GM12892 (cell line): ENCODE measurements around the gene PAOX.

Experiments used
- POLR2A ChIP-seq: IDR thresholded peaks from 2 replicates; pipeline ENCODE4 v1.6.1; 2011; ENCODE audit warnings: low read depth, low read length, control low read depth
- TAF1 ChIP-seq: IDR thresholded peaks from 2 replicates; pipeline ENCODE4 v1.6.1; 2011; ENCODE audit warnings: low read depth, mild to moderate bottlenecking, control low read depth, low read length, borderline replicate concordance

DNA sequence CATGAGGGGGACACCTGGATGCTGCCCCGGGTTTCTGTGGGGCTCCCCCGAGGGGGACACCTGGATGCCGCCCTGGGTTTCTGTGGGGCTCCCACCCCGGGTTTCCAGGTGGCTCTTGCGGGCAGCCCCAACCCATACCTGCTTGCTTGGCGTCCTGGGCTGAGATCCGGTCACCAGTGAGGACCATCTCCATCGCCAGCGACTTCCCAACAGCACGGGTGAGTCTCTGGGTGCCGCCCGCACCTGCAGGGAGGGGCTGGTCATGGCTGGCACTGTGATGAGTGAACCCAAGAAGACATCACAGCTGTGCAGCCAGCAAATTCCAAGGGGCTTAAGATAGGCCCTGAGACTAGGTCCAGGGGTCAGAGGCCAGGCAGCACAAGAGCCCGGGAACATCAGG is 12.3 kb upstream of the PAOX start:
- TF ChIP-seq POLR2A (no peak), TAF1 (no peak)
